CD14-positive monocyte (primary cell): Measurements from ENCODE around the gene AKAP6. TPM values are rescaled to one million over a fixed set of nuclear protein-coding genes. Genes with fewer than 3 reads are reported as not detected.

Experiments used
- DNase-seq, 3 donors: peaks; one replicate each; pipeline ENCODE4 v3.0.0-alpha.2; 2011 to 2022
- H2AFZ ChIP-seq: 2 replicates; pipeline ENCODE4 v1.6.0; 2012; ENCODE audit warnings: mild to moderate bottlenecking, low read depth, low read length, inconsistent platforms; ENCODE audit not compliant: insufficient read depth, poor library complexity, severe bottlenecking
- H3K27ac ChIP-seq, 2 donors: 1 replicate in 1 of 2; 2 replicates in 1 of 2; pipeline ENCODE4 v1.5.1; 2012 to 2013; ENCODE audit warnings: low read length in 2 of 2, control low read depth in 1 of 2, inconsistent platforms in 1 of 2, low read depth in 1 of 2, mild to moderate bottlenecking in 1 of 2
- H3K27me3 ChIP-seq, 2 donors: one replicate each; pipeline versions ENCODE4 v1.6.0 to v1.6.1; 2011 to 2013; ENCODE audit warnings: low read length in 2 of 2; ENCODE audit not compliant: control insufficient read depth in 2 of 2, insufficient read depth in 2 of 2
- H3K36me3 ChIP-seq, 2 donors: replicated peaks in 1 of 2; 1 replicate in 1 of 2; 2 replicates in 1 of 2; pipeline versions ENCODE4 v1.5.1 to v1.6.1; 2012 to 2013; ENCODE audit warnings: low read length in 2 of 2, control low read depth in 1 of 2, inconsistent platforms in 1 of 2, mild to moderate bottlenecking in 1 of 2; ENCODE audit not compliant: insufficient read depth in 2 of 2, control insufficient read depth in 1 of 2
- H3K4me1 ChIP-seq, 2 donors: 1 replicate in 1 of 2; 2 replicates in 1 of 2; pipeline versions ENCODE4 v1.5.1 to v1.6.1; 2012 to 2013; ENCODE audit warnings: low read length in 2 of 2, control low read depth in 1 of 2, inconsistent platforms in 1 of 2, mild to moderate bottlenecking in 1 of 2, moderate library complexity in 1 of 2; ENCODE audit not compliant: insufficient read depth in 2 of 2, control insufficient read depth in 1 of 2
- H3K4me2 ChIP-seq: replicated peaks from 2 replicates; pipeline ENCODE3; 2012; ENCODE audit warnings: low read length, moderate library complexity, mild to moderate bottlenecking; ENCODE audit not compliant: poor library complexity, severe bottlenecking; ENCODE audit errors: extremely low read depth
- H3K4me3 ChIP-seq, 3 experiments: fragments of 200-600 bp in 1 of 3; sonication (generic) in 1 of 3; replicated peaks in 1 of 3; 1 replicate in 2 of 3; 2 replicates in 1 of 3; pipeline ENCODE4 v1.5.1; 2011 to 2013; ENCODE audit warnings: low read length in 3 of 3, mild to moderate bottlenecking in 3 of 3, control low read depth in 2 of 3, low read depth in 2 of 3, inconsistent platforms in 1 of 3, moderate library complexity in 1 of 3
- H3K79me2 ChIP-seq: 2 replicates; pipeline ENCODE4 v1.6.0; 2012; ENCODE audit warnings: mild to moderate bottlenecking, control low read depth, inconsistent platforms, low read length, moderate library complexity; ENCODE audit not compliant: insufficient read depth
- H3K9ac ChIP-seq: 2 replicates; pipeline ENCODE4 v1.6.0; 2017; ENCODE audit warnings: low read length, mild to moderate bottlenecking; ENCODE audit not compliant: insufficient read depth, poor library complexity, severe bottlenecking
- H3K9me3 ChIP-seq, 2 donors: replicated peaks in 1 of 2; 1 replicate in 1 of 2; 2 replicates in 1 of 2; pipeline versions ENCODE4 v1.5.1 to v1.6.1; 2012 to 2013; ENCODE audit warnings: low read length in 2 of 2, control low read depth in 1 of 2; ENCODE audit not compliant: control insufficient read depth in 1 of 2, insufficient read depth in 1 of 2
- H4K20me1 ChIP-seq: 2 replicates; pipeline ENCODE4 v1.6.0; 2012; ENCODE audit warnings: mild to moderate bottlenecking, low read length, control low read depth, moderate library complexity; ENCODE audit not compliant: insufficient read depth
- H3K27ac Mint-ChIP-seq, 7 donors: one replicate each; pipeline ENCODE4 v1.8.0; 2020; ENCODE audit warnings: mild to moderate bottlenecking in 7 of 7, mixed read lengths in 7 of 7, moderate library complexity in 6 of 7, inconsistent platforms in 2 of 7
- H3K27me3 Mint-ChIP-seq, 3 donors: one replicate each; pipeline ENCODE4 v1.8.0; 2021 to 2022; ENCODE audit warnings: low read depth in 3 of 3, mild to moderate bottlenecking in 3 of 3, mixed read lengths in 3 of 3, moderate library complexity in 3 of 3, inconsistent platforms in 1 of 3
- H3K36me3 Mint-ChIP-seq, 2 donors: one replicate each; pipeline ENCODE4 v1.8.0; 2020; ENCODE audit warnings: mixed read lengths in 2 of 2, inconsistent platforms in 1 of 2, mild to moderate bottlenecking in 1 of 2
- H3K4me1 Mint-ChIP-seq: one replicate; pipeline ENCODE4 v1.8.0; 2020; ENCODE audit warnings: mild to moderate bottlenecking, mixed read lengths
- H3K4me3 Mint-ChIP-seq, 2 donors: one replicate each; pipeline ENCODE4 v1.8.0; 2020; ENCODE audit warnings: mild to moderate bottlenecking in 2 of 2, mixed read lengths in 2 of 2, moderate library complexity in 1 of 2
- H3K9me3 Mint-ChIP-seq, 7 donors: one replicate each; pipeline ENCODE4 v1.8.0; 2020 to 2022; ENCODE audit warnings: mixed read lengths in 7 of 7, mild to moderate bottlenecking in 6 of 7, moderate library complexity in 6 of 7, inconsistent platforms in 2 of 7
- CTCF ChIP-seq: fragments of 200-600 bp; IDR thresholded peaks from one replicate; pipeline ENCODE4 v1.8.0; 2022; ENCODE audit warnings: antibody characterized with exemption, mild to moderate bottlenecking
- WGBS: methylation state at CpG from one replicate; pipeline ENCODE4 v1.1.5; 2013; ENCODE audit warnings: missing lambda C conversion rate; ENCODE audit not compliant: insufficient coverage; 5-methylcytosine and 5-hydroxymethylcytosine counted together
- intact Hi-C, 2 donors: fragments of 100-400 bp; cut with micrococcal nuclease; formaldehyde crosslinking; loops; one replicate each; pipeline versions ENCODE4 v1.15.0 to v1.15.1; 2023
- polyA plus RNA-seq, 3 donors: library from polyadenylated mRNA; depleted of rRNA in 1 of 3; unstranded in 2 of 3; stranded (reverse) in 1 of 3; fragments of 300-500 nt in 2 of 3; fragments of >200 nt in 1 of 3; fragmentation: Illumina TruSeq in 2 of 3; gene quantifications; 1 replicate in 2 of 3; 2 replicates in 1 of 3; pipeline ENCODE4 v1.2.3, GENCODE V29; 2012 to 2021

Gene AKAP6
- polyA plus RNA-seq, 3 donors = not detected

DNA sequence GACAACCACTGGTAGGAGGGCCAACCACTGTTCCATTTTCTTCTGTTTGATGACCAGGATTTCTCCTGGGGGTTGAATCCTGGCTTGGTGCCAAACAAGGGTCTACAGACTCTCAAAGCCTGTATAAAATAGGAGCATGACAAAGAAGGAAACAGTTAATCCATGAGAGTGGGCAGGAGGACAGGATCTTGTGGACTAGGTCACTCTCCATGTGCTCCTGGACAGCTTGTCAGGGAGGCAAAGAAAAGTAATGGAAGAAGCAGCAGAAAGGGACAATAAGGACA, 243.7 kb downstream of the AKAP6 start:
- H3K79me2 ChIP-seq = no peaks in the 10 kb centered on the region
- no peak overlapping the region for H3K9ac ChIP-seq
- H4K20me1 ChIP-seq = no peaks in the 10 kb centered on the region
- Mint-ChIP-seq H3K4me3 (no peak overlapping the region), H3K27ac (peak overlapping the region in 1 of 7 donors; percentile 31), H3K27me3 (peaks cover 1 to 8% (median 7%) of the 10 kb centered on the region in 3 donors), H3K36me3 (no peaks in the 10 kb centered on the region), H3K9me3 (peaks cover 0 to 2% (median 0%) of the 10 kb centered on the region in 7 donors), H3K4me1 (peaks cover 3% of the 10 kb centered on the region)
- no peak overlapping the region for H2AFZ ChIP-seq
- no peaks in the 10 kb centered on the region for H3K9me3 ChIP-seq
- TF ChIP-seq CTCF = no peak
- H3K4me2 ChIP-seq = no peak overlapping the region
- H3K36me3 ChIP-seq = no peaks in the 10 kb centered on the region
- H3K27me3 ChIP-seq = peaks cover 0 to 4% of the 10 kb centered on the region in 2 donors
- H3K4me3 ChIP-seq = no peak overlapping the region
- no peak overlapping the region for H3K27ac ChIP-seq
- no peak for DNase-seq
- intact Hi-C loops = no loop called here
- no peaks in the 10 kb centered on the region for H3K4me1 ChIP-seq

DNA sequence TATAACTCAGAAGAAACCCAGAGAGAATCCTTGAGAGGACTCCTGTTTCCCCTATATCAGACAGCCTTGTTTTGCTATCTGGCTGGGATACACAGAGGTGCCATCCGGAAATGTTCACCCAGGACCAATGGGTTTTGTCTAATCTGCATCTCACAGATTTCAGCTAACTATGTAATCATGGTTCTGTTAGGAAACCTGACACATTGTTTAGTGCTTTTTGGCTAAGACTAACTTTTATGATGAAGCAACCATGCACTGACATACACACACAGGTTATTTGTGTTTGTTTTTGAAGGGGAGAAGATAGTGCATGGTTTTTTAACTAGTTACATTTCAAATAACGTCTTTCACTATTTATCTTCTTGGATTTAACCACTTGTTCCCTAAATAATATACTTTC, 245.2 kb downstream of the AKAP6 start:
- intact Hi-C loops = no loop called here
- Histone ChIP-seq H3K4me1 (no peaks in the 10 kb centered on the region), H3K9ac (no peak overlapping the region), H3K4me2 (no peak overlapping the region), H3K27ac (no peak overlapping the region), H2AFZ (no peak overlapping the region), H4K20me1 (no peaks in the 10 kb centered on the region), H3K36me3 (no peaks in the 10 kb centered on the region), H3K9me3 (no peaks in the 10 kb centered on the region), H3K4me3 (no peak overlapping the region), H3K79me2 (no peaks in the 10 kb centered on the region), H3K27me3 (peaks cover 0 to 4% of the 10 kb centered on the region in 2 donors)
- Mint-ChIP-seq H3K36me3 (no peaks in the 10 kb centered on the region), H3K27ac (no peak overlapping the region), H3K4me3 (no peak overlapping the region), H3K27me3 (peaks cover 2 to 7% (median 3%) of the 10 kb centered on the region in 3 donors), H3K9me3 (no peaks in the 10 kb centered on the region), H3K4me1 (peaks cover 3% of the 10 kb centered on the region)
- WGBS = no CpG with 5 or more reads among the region's 2 CpGs
- no peak for TF ChIP-seq CTCF
- DNase-seq = no peak
